ENCODE data around the gene RGS3.

RGS3 gene

GRCh38 chr9:113558632-113559502, 95.3 kb downstream of the RGS3 start:
- Histone ChIP-seq H3K9ac (ENCODE audit: low read depth, low read length) (no peak overlapping the region), H3K4me1 (ENCODE audit: insufficient read depth, low read length) (no peaks in the 10 kb centered on the region; the same call in 1 of the 2 replicates), H3K9me3 (ENCODE audit: control insufficient read depth, insufficient read depth, low read length) (no peaks in the 10 kb centered on the region), H3K36me3 (ENCODE audit: insufficient read depth, low read length) (no peaks in the 10 kb centered on the region)

GRCh38 chr9:113559834-113560800, 96.6 kb downstream of the RGS3 start:
- Histone ChIP-seq H3K9ac (ENCODE audit: low read depth, low read length) (no peak overlapping the region), H3K9me3 (ENCODE audit: control insufficient read depth, insufficient read depth, low read length) (no peaks in the 10 kb centered on the region), H3K36me3 (ENCODE audit: insufficient read depth, low read length) (no peaks in the 10 kb centered on the region), H3K4me1 (ENCODE audit: insufficient read depth, low read length) (peaks cover 8% of the 10 kb centered on the region)

GRCh38 chr9:113562653-113563381, 99.3 kb downstream of the RGS3 start:
- H3K4me1 ChIP-seq (ENCODE audit: insufficient read depth, low read length), result peaks cover 8% of the 10 kb centered on the region
- no peaks in the 10 kb centered on the region for H3K9me3 ChIP-seq (ENCODE audit: control insufficient read depth, insufficient read depth, low read length)
- H3K9ac ChIP-seq (ENCODE audit: low read depth, low read length), result no peak overlapping the region
- H3K36me3 ChIP-seq (ENCODE audit: insufficient read depth, low read length), result no peaks in the 10 kb centered on the region

- Histone ChIP-seq H3K9me3 (ENCODE audit: control insufficient read depth, insufficient read depth, low read length) (no peaks in the 10 kb centered on the region), H3K9ac (ENCODE audit: low read depth, low read length) (no peak overlapping the region), H3K36me3 (ENCODE audit: insufficient read depth, low read length) (no peaks in the 10 kb centered on the region), H3K4me1 (ENCODE audit: insufficient read depth, low read length) (peaks cover 8% of the 10 kb centered on the region)
These were observed 100.4 kb downstream of the RGS3 start for GRCh38 chr9:113563826-113564497.

GRCh38 chr9:113564498-113565237, 101.1 kb downstream of the RGS3 start:
- Histone ChIP-seq H3K9me3 (ENCODE audit: control insufficient read depth, insufficient read depth, low read length) (no peaks in the 10 kb centered on the region), H3K36me3 (ENCODE audit: insufficient read depth, low read length) (no peaks in the 10 kb centered on the region), H3K4me1 (ENCODE audit: insufficient read depth, low read length) (peaks cover 8% of the 10 kb centered on the region), H3K9ac (ENCODE audit: low read depth, low read length) (peak overlapping the region; percentile 49)

GRCh38 chr9:113566016-113566711, 102.6 kb downstream of the RGS3 start:
- Histone ChIP-seq H3K9ac (ENCODE audit: low read depth, low read length) (0 out of 2 replicates have a peak overlapping the region, but pooled peaks have one; percentile 19), H3K36me3 (ENCODE audit: insufficient read depth, low read length) (no peaks in the 10 kb centered on the region), H3K4me1 (ENCODE audit: insufficient read depth, low read length) (peaks cover 8% of the 10 kb centered on the region), H3K9me3 (ENCODE audit: control insufficient read depth, insufficient read depth, low read length) (no peaks in the 10 kb centered on the region)

- no peaks in the 10 kb centered on the region for H3K9me3 ChIP-seq (ENCODE audit: control insufficient read depth, insufficient read depth, low read length)
- H3K36me3 ChIP-seq (ENCODE audit: insufficient read depth, low read length), result no peaks in the 10 kb centered on the region
- peaks cover 8% of the 10 kb centered on the region for H3K4me1 ChIP-seq (ENCODE audit: insufficient read depth, low read length)
- no peak overlapping the region for H3K9ac ChIP-seq (ENCODE audit: low read depth, low read length)
These were observed 103.2 kb downstream of the RGS3 start for GRCh38 chr9:113566712-113567071.

- no peaks in the 10 kb centered on the region for H3K9me3 ChIP-seq (ENCODE audit: control insufficient read depth, insufficient read depth, low read length)
- peaks cover 8% of the 10 kb centered on the region for H3K4me1 ChIP-seq (ENCODE audit: insufficient read depth, low read length)
- H3K36me3 ChIP-seq (ENCODE audit: insufficient read depth, low read length), result no peaks in the 10 kb centered on the region
- H3K9ac ChIP-seq (ENCODE audit: low read depth, low read length), result no peak overlapping the region
These were observed 104.0 kb downstream of the RGS3 start for GRCh38 chr9:113567361-113568080.

- H3K4me1 ChIP-seq (ENCODE audit: insufficient read depth, low read length), result peaks cover 8% of the 10 kb centered on the region
- H3K9ac ChIP-seq (ENCODE audit: low read depth, low read length), result no peak overlapping the region
- no peaks in the 10 kb centered on the region for H3K9me3 ChIP-seq (ENCODE audit: control insufficient read depth, insufficient read depth, low read length)
- no peaks in the 10 kb centered on the region for H3K36me3 ChIP-seq (ENCODE audit: insufficient read depth, low read length)
These were observed 104.5 kb downstream of the RGS3 start for GRCh38 chr9:113568081-113568435.

- peaks cover 10% of the 10 kb centered on the region for H3K4me1 ChIP-seq (ENCODE audit: insufficient read depth, low read length)
- no peaks in the 10 kb centered on the region for H3K9me3 ChIP-seq (ENCODE audit: control insufficient read depth, insufficient read depth, low read length)
- no peak overlapping the region for H3K9ac ChIP-seq (ENCODE audit: low read depth, low read length)
- H3K36me3 ChIP-seq (ENCODE audit: insufficient read depth, low read length), result no peaks in the 10 kb centered on the region
These were observed 105.2 kb downstream of the RGS3 start for GRCh38 chr9:113568571-113569321.

GRCh38 chr9:113569472-113570060, 106.0 kb downstream of the RGS3 start:
- H3K36me3 ChIP-seq (ENCODE audit: insufficient read depth, low read length), result no peaks in the 10 kb centered on the region
- H3K9me3 ChIP-seq (ENCODE audit: control insufficient read depth, insufficient read depth, low read length), result no peaks in the 10 kb centered on the region
- peaks cover 12% of the 10 kb centered on the region for H3K4me1 ChIP-seq (ENCODE audit: insufficient read depth, low read length)
- H3K9ac ChIP-seq (ENCODE audit: low read depth, low read length), result no peak overlapping the region
